ACC112 (cell line): ENCODE data around the gene ADCK2.
"Not testable (repeated sequence)": the region's sequence is repeated elsewhere in the genome, so short reads cannot be mapped to it uniquely, and the experiment has no call there.

Experiments used
- H2AFZ ChIP-seq: fragments of 200-600 bp; sonication (generic); one replicate; pipeline ENCODE4 v1.6.0; 2017; ENCODE audit warnings: antibody characterized with exemption, low read length; ENCODE audit not compliant: unreplicated experiment
- H3K27ac ChIP-seq: fragments of 200-600 bp; sonication (generic); 2 replicates; pipeline ENCODE4 v1.5.1; 2014; ENCODE audit warnings: low read depth, mild to moderate bottlenecking, antibody characterized with exemption, low read length, moderate library complexity
- H3K27me3 ChIP-seq: fragments of 200-600 bp; sonication (generic); 2 replicates; pipeline ENCODE4 v1.6.1; 2014; ENCODE audit warnings: mild to moderate bottlenecking, antibody characterized with exemption, low read length, moderate library complexity, mixed read lengths; ENCODE audit not compliant: insufficient read depth
- H3K36me3 ChIP-seq: fragments of 200-600 bp; sonication (generic); 2 replicates; pipeline ENCODE4 v1.6.1; 2016; ENCODE audit warnings: mild to moderate bottlenecking, antibody characterized with exemption, low read length, moderate library complexity, mixed read lengths; ENCODE audit not compliant: insufficient read depth
- H3K4me1 ChIP-seq: fragments of 200-600 bp; sonication (generic); one replicate; pipeline ENCODE4 v1.6.1; 2016; ENCODE audit warnings: low read length, mixed read lengths; ENCODE audit not compliant: insufficient read depth, unreplicated experiment, control insufficient read depth
- H3K4me3 ChIP-seq: fragments of 200-600 bp; sonication (generic); 2 replicates; pipeline ENCODE4 v1.5.1; 2014; ENCODE audit warnings: mild to moderate bottlenecking, low read depth, low read length
- H3K79me2 ChIP-seq: fragments of 200-600 bp; sonication (generic); one replicate; pipeline ENCODE4 v1.6.0; 2016; ENCODE audit warnings: low read length; ENCODE audit not compliant: control insufficient read depth, unreplicated experiment, insufficient read depth

ADCK2 gene

DNA sequence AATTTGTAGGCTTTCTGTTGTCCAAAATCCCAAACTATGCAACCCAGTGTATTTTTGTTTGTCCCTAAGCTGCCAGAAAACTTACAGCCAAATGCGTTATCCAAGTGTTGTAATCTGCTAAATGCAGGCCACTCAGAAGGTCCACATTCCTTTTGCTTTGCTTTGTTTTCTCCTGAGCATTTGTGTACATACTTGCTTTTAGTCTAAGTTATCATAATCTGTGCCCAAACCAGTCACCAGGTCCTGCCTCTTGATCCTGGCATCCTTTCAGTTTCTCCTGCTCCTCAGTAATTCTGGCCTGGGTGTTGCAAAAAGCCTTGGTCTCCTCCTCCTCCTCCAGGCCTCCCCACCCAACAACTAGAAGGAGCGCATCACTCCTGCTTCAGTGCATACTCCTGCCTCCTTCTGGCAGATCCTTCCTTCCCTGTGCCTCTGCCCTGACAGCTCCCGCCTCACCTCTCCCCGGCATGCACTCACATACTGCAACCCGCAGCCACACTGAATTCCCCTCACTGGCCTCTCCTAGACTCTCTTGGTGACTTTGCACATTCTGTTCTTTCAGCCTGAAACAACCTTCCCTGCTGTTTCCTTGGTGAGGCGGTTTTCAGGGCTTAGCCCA, 34.5 kb upstream of the ADCK2 start:
- Histone ChIP-seq H3K4me3 (no peak overlapping the region), H3K27ac (no peak overlapping the region), H3K79me2 (no peaks in the 10 kb centered on the region), H3K4me1 (no peaks in the 10 kb centered on the region), H3K27me3 (peaks cover 30% of the 10 kb centered on the region), H2AFZ (no peak overlapping the region), H3K36me3 (no peaks in the 10 kb centered on the region)

GRCh38 chr7:140639366-140640053, 33.2 kb upstream of the ADCK2 start:
- Histone ChIP-seq H3K4me1 (no peaks in the 10 kb centered on the region), H3K79me2 (no peaks in the 10 kb centered on the region), H3K4me3 (peak overlapping the region; percentile 63), H2AFZ (no peak overlapping the region), H3K27me3 (peaks cover 30% of the 10 kb centered on the region), H3K36me3 (no peaks in the 10 kb centered on the region), H3K27ac (no peak overlapping the region)

DNA sequence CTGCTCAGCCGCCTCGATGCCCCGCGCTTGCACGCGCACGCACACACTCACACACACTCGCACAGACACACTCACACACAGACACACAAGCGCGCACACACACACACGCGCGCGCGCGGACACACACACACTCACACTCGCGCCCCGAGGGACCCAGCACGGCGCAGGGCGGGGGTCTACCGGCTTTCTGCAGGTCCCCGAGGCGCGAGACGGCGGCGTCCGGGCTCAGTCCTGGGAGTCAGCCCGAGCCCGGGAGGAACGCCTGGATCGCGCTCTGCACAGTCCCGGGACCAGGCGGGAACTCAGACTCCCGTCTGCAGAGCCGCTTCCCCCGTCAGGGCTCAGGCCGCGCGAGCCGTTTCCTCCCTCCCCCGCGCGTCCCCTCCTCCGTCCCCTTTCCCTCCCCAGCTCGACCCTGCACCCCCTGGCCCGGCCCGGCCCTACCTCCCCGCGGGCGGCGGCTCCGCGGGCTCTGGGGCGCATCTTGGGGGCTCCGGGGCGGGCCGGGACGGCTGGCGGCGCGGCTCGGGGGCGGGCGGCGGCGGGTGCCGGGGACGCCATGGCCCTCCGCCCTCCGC, 32.6 kb upstream of the ADCK2 start:
- no peaks in the 10 kb centered on the region for H3K36me3 ChIP-seq
- H3K27ac ChIP-seq, result no peak overlapping the region
- peaks cover 30% of the 10 kb centered on the region for H3K27me3 ChIP-seq
- no peak overlapping the region for H2AFZ ChIP-seq
- no peaks in the 10 kb centered on the region for H3K4me1 ChIP-seq
- H3K4me3 ChIP-seq, result peak overlapping the region; percentile 63
- H3K79me2 ChIP-seq, result no peaks in the 10 kb centered on the region

DNA sequence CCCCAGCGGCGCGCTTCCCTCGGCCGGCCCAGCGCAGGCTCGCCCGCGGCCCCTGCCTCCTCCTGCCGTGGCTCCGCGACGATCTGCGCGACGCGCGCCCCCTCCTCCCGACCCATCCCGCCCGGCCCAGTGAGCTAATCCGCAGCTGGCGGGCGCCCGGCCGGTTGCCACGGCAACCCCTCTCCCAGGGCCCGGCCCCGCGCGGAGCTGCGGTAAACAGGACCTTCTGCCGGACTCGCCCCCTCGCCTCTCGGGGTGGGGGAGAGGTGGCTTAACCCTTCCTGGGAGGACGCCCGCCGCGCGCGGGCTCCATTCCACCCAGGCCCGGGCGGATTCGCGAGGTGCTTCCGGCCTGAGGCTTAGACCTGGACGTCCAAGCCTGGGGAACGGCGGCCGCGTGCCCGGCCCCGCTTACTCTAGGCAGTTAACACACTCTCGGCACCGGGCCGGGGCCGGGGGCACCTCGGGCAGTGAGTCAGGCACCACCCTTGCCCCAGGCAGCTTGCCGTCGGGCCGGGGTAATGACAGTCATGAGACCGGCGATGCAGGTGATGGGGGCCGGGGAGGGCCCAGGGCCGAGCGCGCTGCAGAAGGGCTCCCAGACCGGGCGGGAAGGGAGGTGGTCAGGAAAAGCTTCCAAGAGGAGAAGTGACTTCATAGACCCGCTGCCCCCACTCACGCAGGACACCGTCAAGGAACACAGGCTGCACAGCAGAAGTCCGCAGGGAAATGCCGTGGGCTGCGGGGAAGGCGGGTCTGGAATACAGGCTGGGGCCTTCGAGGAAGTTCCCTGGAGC, 31.8 kb upstream of the ADCK2 start, which contains the start of gene DENND2A:
Gene DENND2A (minus strand): TSS at position 87 of the 797 bp plus-strand sequence. CDS start 38,416 bp downstream, outside the sequence.
- peak within 1 kb of the TSS; percentile 63 for H3K4me3 ChIP-seq
- H2AFZ ChIP-seq, result no peak within 1 kb of the TSS

GRCh38 chr7:140641524-140642195, 31.1 kb upstream of the ADCK2 start:
- Histone ChIP-seq H3K4me3 (no peak overlapping the region), H3K4me1 (no peaks in the 10 kb centered on the region), H3K27ac (no peak overlapping the region), H3K79me2 (no peaks in the 10 kb centered on the region), H3K27me3 (peaks cover 30% of the 10 kb centered on the region), H2AFZ (no peak overlapping the region), H3K36me3 (no peaks in the 10 kb centered on the region)

More for the DNA sequence above, 31.8 kb upstream of the ADCK2 start, which contains the start of gene DENND2A:
- Histone ChIP-seq H3K79me2 (no peaks in the 10 kb centered on the region), H3K36me3 (no peaks in the 10 kb centered on the region), H3K27ac (no peak within 1 kb of the TSS), H3K4me1 (no peaks in the 10 kb centered on the region), H3K27me3 (peaks cover 30% of the 10 kb centered on the region)

- H3K27ac ChIP-seq, result no peak overlapping the region
- no peak overlapping the region for H3K4me3 ChIP-seq
- H3K27me3 ChIP-seq, result peaks cover 30% of the 10 kb centered on the region
- H3K79me2 ChIP-seq, result no peaks in the 10 kb centered on the region
- H3K36me3 ChIP-seq, result no peaks in the 10 kb centered on the region
- no peaks in the 10 kb centered on the region for H3K4me1 ChIP-seq
- H2AFZ ChIP-seq, result no peak overlapping the region
Observed at GRCh38 chr7:140643416-140643815, 29.3 kb upstream of the ADCK2 start.

GRCh38 chr7:140644761-140645160, 28.0 kb upstream of the ADCK2 start:
- peaks cover 20% of the 10 kb centered on the region for H3K27me3 ChIP-seq
- not testable (repeated sequence) for H3K4me3 ChIP-seq, H3K36me3 ChIP-seq, H3K27ac ChIP-seq, H2AFZ ChIP-seq, H3K79me2 ChIP-seq, H3K4me1 ChIP-seq

DNA sequence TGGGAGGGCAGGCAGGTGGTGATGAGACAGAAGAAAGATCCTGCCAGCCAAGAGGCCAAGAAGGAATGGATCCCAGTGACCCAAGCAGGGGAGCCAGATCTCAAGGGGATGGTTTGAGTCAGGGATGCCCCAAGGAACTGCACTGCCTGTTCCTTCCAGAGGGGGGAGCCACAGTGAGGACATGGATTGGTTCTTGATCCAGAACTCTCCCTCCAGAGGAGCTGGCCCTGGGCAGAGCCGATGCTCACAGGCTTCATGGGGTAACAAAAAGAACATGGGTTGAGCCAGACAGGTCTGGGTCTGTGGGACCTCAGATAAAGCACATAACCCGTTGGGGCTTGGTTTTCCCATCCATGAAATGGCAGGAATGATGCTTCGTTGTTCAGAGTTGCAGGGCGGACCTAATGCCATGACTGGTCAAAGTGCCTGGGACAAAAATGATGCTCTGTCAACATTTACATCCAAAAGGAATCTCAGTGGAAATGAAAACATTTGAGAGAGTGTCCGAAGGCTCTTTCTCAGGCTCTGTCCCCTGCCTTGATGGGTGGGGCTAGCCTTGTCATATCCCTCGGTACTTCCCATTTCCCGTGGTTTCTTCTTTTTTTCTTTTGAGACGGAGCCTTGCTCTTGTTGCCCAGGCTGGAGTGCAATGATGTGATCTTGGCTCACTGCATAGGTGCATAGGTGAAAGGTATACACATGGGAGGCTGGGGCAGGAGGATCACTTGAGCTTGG, 27.4 kb upstream of the ADCK2 start:
- Histone ChIP-seq H2AFZ (no peak overlapping the region), H3K79me2 (no peaks in the 10 kb centered on the region), H3K27ac (no peak overlapping the region), H3K36me3 (no peaks in the 10 kb centered on the region), H3K27me3 (peaks cover 15% of the 10 kb centered on the region), H3K4me3 (no peak overlapping the region), H3K4me1 (peaks cover 6% of the 10 kb centered on the region)

- Histone ChIP-seq H3K4me3 (no peak overlapping the region), H3K4me1 (peaks cover 6% of the 10 kb centered on the region), H3K36me3 (no peaks in the 10 kb centered on the region), H3K79me2 (no peaks in the 10 kb centered on the region), H2AFZ (no peak overlapping the region), H3K27me3 (peaks cover 1% of the 10 kb centered on the region; the same call in 1 of the 2 replicates), H3K27ac (no peak overlapping the region)
Observed at GRCh38 chr7:140646931-140647647, 25.7 kb upstream of the ADCK2 start.
